Uterus (tissue), 4 donors: ENCODE results near the gene LDHAL6B. TPM values are rescaled to one million over a fixed set of nuclear protein-coding genes. Genes with fewer than 3 reads are reported as not detected.
A peak's percentile ranks its signal among the peaks of the same experiment; 100 is the strongest.

Experiments
- microRNA counts, 2 donors: library from miRNA; unstranded; fragments of <30 nt; microRNA quantifications; one replicate each; lab custom pipeline; 2016 to 2017
- microRNA-seq: library from miRNA; unstranded; fragments of <30 nt; microRNA quantifications from one replicate; pipeline ENCODE4, GENCODE V29; 2016; ENCODE audit warnings: borderline microRNAs expressed, borderline replicate concordance
- small RNA-seq: library from RNA; depleted of rRNA; stranded (forward); fragments of <200 nt; gene quantifications from one replicate; pipeline ENCODE3, GENCODE V24; 2016
- total RNA-seq, 4 donors: library from RNA; depleted of rRNA in 3 of 4; stranded (reverse); fragments of >200 nt in 3 of 4; gene quantifications; one replicate each; pipeline versions ENCODE4 v1.1.0 to v1.2.4, GENCODE V29; 2014 to 2023
- donor health status: DM: yes; HTN: yes; CAD: no.

The LDHAL6B gene
- total RNA-seq, 4 donors from 2014 or later = not detected

MicroRNAs encoded within 50 kb of the gene (microRNA counts, 767-probe panel; counts per million panel counts)
- 0 counts per million in 2 donors for microRNA hsa-miR-2116-5p (lab: Ali Mortazavi, UCI)

Small RNAs within 50 kb of the gene (microRNA-seq; reads per million reads assigned to microRNA genes)
- 5.4 reads per million, percentile 5 among the genes with 10 or more reads in this experiment for gene MIR2116

Small RNAs within 50 kb of the gene (small RNA-seq; reads per million reads assigned to genes)
- gene MIR2116 (not detected), gene RNU4-80P (not detected)

Other genes starting within 250 kb of the LDHAL6B start
- 10 to 100 TPM; 25.9 to 43.9 (median 30.5) TPM for gene RNF111, start 219.2 kb upstream of the LDHAL6B start, total RNA-seq
- 10 to 100 TPM in 1 of 4 donors, 1 to 10 TPM in 1, not detected in 2; 1.5 to 21.8 TPM for gene CCNB2, start 101.7 kb upstream of the LDHAL6B start, total RNA-seq
- gene MYO1E, start 166.0 kb downstream of the LDHAL6B start, total RNA-seq = 10 to 100 TPM; 23.3 to 99.8 (median 66.5) TPM
- 1 to 10 TPM in 2 of 4 donors, not detected in 2; 1.5 to 4.4 TPM for gene FAM81A, start 231.3 kb downstream of the LDHAL6B start, total RNA-seq